ENCODE measurements around the gene MAP4K4. TPM values are rescaled to one million over a fixed set of nuclear protein-coding genes. Genes with fewer than 3 reads are reported as not detected.
"Not testable (repeated sequence)": the region's sequence is repeated elsewhere in the genome, so short reads cannot be mapped to it uniquely, and the experiment has no call there.

MAP4K4 gene
- total RNA-seq, 1 donor from 2014 or later, result 54.5 TPM

DNA sequence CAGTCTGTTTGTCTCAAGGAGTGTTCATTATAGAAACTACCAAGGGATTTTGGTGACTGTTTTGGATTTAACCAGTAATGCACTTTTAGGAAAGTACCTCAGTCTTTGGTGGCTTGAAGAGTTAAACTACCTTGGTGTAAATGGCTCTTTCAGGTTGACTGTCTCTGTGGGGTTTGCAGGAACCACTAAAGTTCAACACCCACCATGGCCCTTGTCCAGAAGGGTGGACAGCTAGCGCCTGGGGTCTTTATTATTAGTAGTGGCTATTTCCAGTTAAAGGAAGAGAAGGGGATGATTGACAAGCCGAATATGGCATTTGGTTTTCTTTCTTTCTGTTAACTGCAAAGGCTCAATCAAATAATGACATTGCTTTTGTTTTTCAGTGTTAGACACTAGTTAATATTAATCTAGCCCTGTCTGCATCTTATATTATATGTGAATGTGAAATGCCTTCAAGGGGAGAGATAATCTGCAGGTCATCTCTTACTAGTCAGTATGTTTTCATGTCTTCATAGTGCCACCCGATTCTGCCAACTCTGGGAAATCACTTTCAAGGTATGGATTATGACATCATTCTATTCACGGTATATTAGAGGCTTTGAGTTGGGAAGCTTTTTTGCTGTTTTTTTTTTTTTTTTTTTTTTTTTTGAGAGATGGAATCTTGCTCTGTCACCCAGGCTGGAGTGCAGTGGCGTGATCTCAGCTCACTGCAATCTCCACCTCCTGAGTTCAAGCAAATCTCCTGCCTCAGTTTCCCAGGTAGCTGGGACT, 56.4 kb downstream of the MAP4K4 start:
- no peak for DNase-seq (ENCODE audit: low spot score)
- no peak overlapping the region for H3K4me3 Mint-ChIP-seq
- peak overlapping the region; percentile 8 for H3K27ac Mint-ChIP-seq
- H3K9me3 Mint-ChIP-seq, result no peaks in the 10 kb centered on the region
- peaks cover 77% of the 10 kb centered on the region for H3K4me1 Mint-ChIP-seq (ENCODE audit: low read depth)
- peaks cover 8% of the 10 kb centered on the region for H3K36me3 Mint-ChIP-seq (ENCODE audit: low read depth)
- intact Hi-C loops (cut with micrococcal nuclease), result loop anchor here (2.0 to 5.0 kb wide), 2 partner anchors 33 to 49 kb away; no protein-coding TSS in a partner anchor
- no peaks in the 10 kb centered on the region for H3K27me3 Mint-ChIP-seq (ENCODE audit: insufficient read depth)

GRCh38 chr2:101754618-101755017, 57.1 kb downstream of the MAP4K4 start:
- H3K4me1 Mint-ChIP-seq (ENCODE audit: low read depth), result peaks cover 77% of the 10 kb centered on the region
- DNase-seq (ENCODE audit: low spot score), result no peak
- H3K27me3 Mint-ChIP-seq (ENCODE audit: insufficient read depth), result no peaks in the 10 kb centered on the region
- no peak overlapping the region for H3K27ac Mint-ChIP-seq
- no peaks in the 10 kb centered on the region for H3K9me3 Mint-ChIP-seq
- intact Hi-C loops (cut with micrococcal nuclease), result loop anchor here (1.0 to 5.0 kb wide), 4 partner anchors 10 to 50 kb away; no protein-coding TSS in a partner anchor
- no peak overlapping the region for H3K4me3 Mint-ChIP-seq
- peaks cover 8% of the 10 kb centered on the region for H3K36me3 Mint-ChIP-seq (ENCODE audit: low read depth)

DNA sequence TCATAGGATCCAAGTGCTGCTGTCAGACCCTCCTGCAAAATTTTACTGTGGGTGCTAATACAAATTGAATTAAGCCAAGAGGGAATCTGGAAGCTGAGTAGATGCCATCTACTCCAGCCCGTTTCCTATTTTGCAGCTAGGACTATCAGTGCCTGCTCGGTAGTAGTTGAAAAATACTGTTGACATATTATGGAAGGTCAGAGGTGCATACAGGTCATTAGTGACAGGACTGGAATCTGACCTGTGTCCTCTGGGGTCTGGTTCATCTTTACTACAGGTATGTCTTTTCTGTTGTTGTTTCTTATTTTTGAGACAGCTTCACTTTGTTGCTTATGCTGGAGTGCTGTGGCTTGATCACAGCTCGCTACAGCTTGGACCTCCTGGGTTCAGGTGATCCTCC, 58.8 kb downstream of the MAP4K4 start:
- no peak overlapping the region for H3K27ac Mint-ChIP-seq
- H3K9me3 Mint-ChIP-seq, result no peaks in the 10 kb centered on the region
- H3K4me1 Mint-ChIP-seq (ENCODE audit: low read depth), result peaks cover 74% of the 10 kb centered on the region
- intact Hi-C loops (cut with micrococcal nuclease), result no loop called here
- H3K4me3 Mint-ChIP-seq, result no peak overlapping the region
- peaks cover 9% of the 10 kb centered on the region for H3K36me3 Mint-ChIP-seq (ENCODE audit: low read depth)
- H3K27me3 Mint-ChIP-seq (ENCODE audit: insufficient read depth), result no peaks in the 10 kb centered on the region
- no peak for DNase-seq (ENCODE audit: low spot score)

DNA sequence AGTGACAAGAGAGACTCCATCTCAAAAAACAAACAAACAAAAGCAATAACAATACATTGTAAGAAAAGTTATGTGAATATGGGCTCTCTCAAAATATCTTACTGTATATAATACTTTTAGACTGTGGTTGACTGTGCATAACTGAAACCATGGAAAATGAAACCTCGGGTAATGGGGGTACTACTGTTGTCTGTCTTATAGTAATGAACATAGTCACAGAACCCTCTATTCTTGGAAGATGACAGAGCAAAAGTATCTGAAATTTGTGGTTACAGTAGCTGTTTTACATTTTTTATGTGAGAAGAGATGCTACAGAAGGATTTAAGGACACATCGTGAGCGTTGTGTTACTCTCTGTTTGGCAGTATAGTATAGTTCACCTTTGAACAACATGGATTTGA, 60.5 kb downstream of the MAP4K4 start:
- peaks cover 10% of the 10 kb centered on the region for H3K36me3 Mint-ChIP-seq (ENCODE audit: low read depth)
- no peak overlapping the region for H3K4me3 Mint-ChIP-seq
- DNase-seq (ENCODE audit: low spot score), result no peak
- peak overlapping the region; percentile 7 for H3K27ac Mint-ChIP-seq
- no peaks in the 10 kb centered on the region for H3K9me3 Mint-ChIP-seq
- intact Hi-C loops (cut with micrococcal nuclease), result loop anchor here (1.0 to 2.0 kb wide), 2 partner anchors 22 to 39 kb away; no protein-coding TSS in a partner anchor
- peaks cover 73% of the 10 kb centered on the region for H3K4me1 Mint-ChIP-seq (ENCODE audit: low read depth)
- no peaks in the 10 kb centered on the region for H3K27me3 Mint-ChIP-seq (ENCODE audit: insufficient read depth)

- peaks cover 69% of the 10 kb centered on the region for H3K4me1 Mint-ChIP-seq (ENCODE audit: low read depth)
- DNase-seq (ENCODE audit: low spot score), result no peak
These were observed 61.7 kb downstream of the MAP4K4 start for GRCh38 chr2:101759162-101759561.

GRCh38 chr2:101762451-101763171, 65.1 kb downstream of the MAP4K4 start:
- no peak for DNase-seq (ENCODE audit: low spot score)
- peaks cover 58% of the 10 kb centered on the region for H3K4me1 Mint-ChIP-seq (ENCODE audit: low read depth)
- no peaks in the 10 kb centered on the region for H3K9me3 Mint-ChIP-seq
- H3K27ac Mint-ChIP-seq, result no peak overlapping the region
- H3K4me3 Mint-ChIP-seq, result no peak overlapping the region
- peaks cover 6% of the 10 kb centered on the region for H3K36me3 Mint-ChIP-seq (ENCODE audit: low read depth)
- intact Hi-C loops (cut with micrococcal nuclease), result no loop called here
- H3K27me3 Mint-ChIP-seq (ENCODE audit: insufficient read depth), result no peaks in the 10 kb centered on the region

More at GRCh38 chr2:101759162-101759561, 61.7 kb downstream of the MAP4K4 start:
- Mint-ChIP-seq H3K9me3 (no peaks in the 10 kb centered on the region), H3K27me3 (ENCODE audit: insufficient read depth) (no peaks in the 10 kb centered on the region), H3K4me3 (no peak overlapping the region), H3K27ac (no peak overlapping the region), H3K36me3 (ENCODE audit: low read depth) (peaks cover 6% of the 10 kb centered on the region)
- intact Hi-C loops (cut with micrococcal nuclease), result loop anchor here (2.0 kb wide), 1 partner anchor 40 kb away; no protein-coding TSS in a partner anchor

DNA sequence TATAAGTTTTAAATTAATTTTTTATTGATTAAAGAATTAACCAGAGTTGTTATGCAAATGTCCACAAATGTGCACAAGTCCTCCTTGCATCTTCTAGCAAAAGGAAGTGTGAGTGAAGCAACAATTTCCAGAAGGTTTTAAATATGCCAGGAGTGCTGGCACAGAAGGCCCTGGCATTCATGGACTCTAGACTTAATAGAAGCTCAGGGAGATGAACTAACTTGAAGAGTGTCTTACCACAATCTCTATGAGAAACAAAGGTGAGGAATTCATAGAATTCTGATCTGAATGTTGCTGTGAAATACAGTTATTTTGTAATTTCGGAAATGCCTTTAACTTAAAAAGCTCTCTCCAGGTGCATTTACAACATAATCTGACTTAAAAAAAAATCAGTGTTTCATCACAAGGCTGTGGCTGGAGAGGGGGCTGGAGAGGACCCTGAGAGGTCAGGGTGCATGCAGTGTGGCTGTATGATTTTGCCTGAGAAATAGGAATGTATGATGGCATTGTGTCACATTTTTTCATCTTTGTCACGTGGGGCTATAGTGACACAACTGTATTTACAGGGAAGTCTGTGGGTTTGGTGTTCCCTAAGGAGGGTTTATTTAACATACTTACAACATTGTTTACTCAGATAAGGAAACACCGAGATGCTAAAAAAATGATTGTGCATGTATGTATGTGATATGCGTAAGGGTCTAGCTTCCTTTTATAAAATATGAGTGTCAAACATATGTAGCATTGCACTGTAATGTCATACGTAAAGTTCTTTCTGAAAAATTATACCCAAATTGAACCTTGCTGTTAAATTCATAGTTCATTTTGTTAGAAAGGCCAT, 66.2 kb downstream of the MAP4K4 start:
- Mint-ChIP-seq H3K27ac (no peak overlapping the region), H3K4me1 (ENCODE audit: low read depth) (peaks cover 59% of the 10 kb centered on the region), H3K27me3 (ENCODE audit: insufficient read depth) (no peaks in the 10 kb centered on the region), H3K4me3 (no peak overlapping the region), H3K36me3 (ENCODE audit: low read depth) (peaks cover 2% of the 10 kb centered on the region), H3K9me3 (no peaks in the 10 kb centered on the region)
- DNase-seq (ENCODE audit: low spot score), result no peak
- intact Hi-C loops (cut with micrococcal nuclease), result loop anchor here (1.0 kb wide), 1 partner anchor 8 kb away; no protein-coding TSS in a partner anchor

- no peak overlapping the region for H3K27ac Mint-ChIP-seq
- no peaks in the 10 kb centered on the region for H3K9me3 Mint-ChIP-seq
- H3K4me3 Mint-ChIP-seq, result no peak overlapping the region
- DNase-seq (ENCODE audit: low spot score), result no peak
- intact Hi-C loops (cut with micrococcal nuclease), result loop anchor here (5.0 kb wide), 2 partner anchors 289 to 349 kb away; partner anchors contain the start of gene RFX8
- no peaks in the 10 kb centered on the region for H3K27me3 Mint-ChIP-seq (ENCODE audit: insufficient read depth)
- H3K36me3 Mint-ChIP-seq (ENCODE audit: low read depth), result peaks cover 1% of the 10 kb centered on the region
- peaks cover 76% of the 10 kb centered on the region for H3K4me1 Mint-ChIP-seq (ENCODE audit: low read depth)
These were observed 68.8 kb downstream of the MAP4K4 start for GRCh38 chr2:101766337-101766736.

DNA sequence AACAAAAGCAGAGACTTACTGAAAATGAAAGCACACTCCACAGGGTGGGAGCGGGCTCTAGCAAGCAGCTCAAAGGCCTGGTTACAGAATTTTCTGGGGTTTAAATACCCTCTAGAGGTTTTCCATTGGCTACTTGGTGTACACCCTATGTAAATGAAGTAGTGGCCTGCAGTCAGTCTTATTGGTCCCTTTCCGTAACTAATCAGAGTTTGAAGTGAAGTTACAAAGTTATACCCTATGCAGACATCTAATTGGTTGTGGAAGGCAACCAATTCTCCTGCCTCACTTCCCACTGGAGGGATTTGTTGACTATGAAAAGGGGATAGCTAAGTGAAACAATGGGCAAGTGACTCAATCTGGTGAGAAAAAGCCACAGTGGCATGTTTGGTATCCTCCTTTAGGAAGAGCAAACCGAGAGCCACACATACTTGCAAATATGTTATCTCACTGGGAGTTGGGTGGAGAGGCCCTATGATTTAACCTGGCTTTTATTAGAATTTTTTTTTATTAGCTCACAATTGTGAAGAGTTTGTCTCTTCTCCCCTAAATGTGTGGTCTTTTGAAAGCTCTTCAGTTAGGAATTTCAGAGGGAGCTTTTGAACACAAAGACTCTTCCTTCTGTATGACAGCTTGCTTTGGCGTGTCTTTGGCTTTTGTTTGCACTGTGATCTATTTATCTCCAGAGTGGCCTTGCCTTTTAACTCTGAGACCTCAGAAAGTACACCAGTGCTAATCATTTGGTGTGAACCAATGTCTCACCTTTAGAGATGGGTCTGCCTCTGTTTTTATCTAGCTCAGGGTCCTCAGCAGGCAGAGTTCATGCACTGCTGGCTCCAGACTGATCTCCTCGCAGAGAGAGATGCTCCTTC, 69.6 kb downstream of the MAP4K4 start:
- DNase-seq (ENCODE audit: low spot score), result no peak
- Mint-ChIP-seq H3K27me3 (ENCODE audit: insufficient read depth) (no peaks in the 10 kb centered on the region), H3K27ac (no peak overlapping the region), H3K36me3 (ENCODE audit: low read depth) (peaks cover 2% of the 10 kb centered on the region), H3K4me3 (no peak overlapping the region), H3K4me1 (ENCODE audit: low read depth) (peaks cover 77% of the 10 kb centered on the region), H3K9me3 (no peaks in the 10 kb centered on the region)
- intact Hi-C loops (cut with micrococcal nuclease), result loop anchor here (5.0 kb wide), 2 partner anchors 290 to 350 kb away; partner anchors contain the start of gene RFX8

DNA sequence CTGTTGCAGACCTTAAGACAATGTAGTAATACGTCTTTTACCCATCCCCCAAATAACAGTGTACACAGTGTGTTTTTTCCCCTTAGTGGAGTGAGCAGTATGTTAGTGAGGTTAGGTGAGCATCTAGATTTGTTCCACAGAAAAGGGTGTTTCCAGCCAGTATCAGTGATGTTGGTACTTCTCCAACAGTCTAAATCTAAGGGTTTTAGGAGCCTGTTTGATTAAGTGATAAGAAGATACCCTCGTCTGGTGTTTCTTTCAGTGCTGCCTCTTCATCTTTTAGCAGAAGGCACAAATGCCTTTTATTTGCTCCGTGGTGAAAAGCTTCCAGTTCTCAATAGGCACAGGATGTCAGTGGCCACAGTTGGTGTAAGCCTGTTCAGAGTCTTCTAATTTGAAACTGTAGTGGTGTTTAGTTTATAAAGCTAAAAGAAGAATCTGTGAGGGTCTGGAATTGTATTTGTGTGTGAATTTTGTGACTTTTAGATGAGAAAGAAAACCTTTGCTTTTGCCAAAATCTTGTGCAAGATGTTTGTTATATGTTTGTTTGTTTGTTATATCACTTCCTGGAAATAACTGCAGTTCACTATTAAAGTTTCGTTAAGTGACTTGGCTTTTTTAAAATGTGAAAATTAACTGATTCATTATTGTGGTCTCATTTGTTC, 71.2 kb downstream of the MAP4K4 start:
- no peak for DNase-seq (ENCODE audit: low spot score)
- H3K36me3 Mint-ChIP-seq (ENCODE audit: low read depth), result peaks cover 8% of the 10 kb centered on the region
- no peaks in the 10 kb centered on the region for H3K9me3 Mint-ChIP-seq
- no peak overlapping the region for H3K4me3 Mint-ChIP-seq
- H3K4me1 Mint-ChIP-seq (ENCODE audit: low read depth), result peaks cover 79% of the 10 kb centered on the region
- intact Hi-C loops (cut with micrococcal nuclease), result loop anchor here (5.0 kb wide), 2 partner anchors 291 to 351 kb away; partner anchors contain the start of gene RFX8
- H3K27ac Mint-ChIP-seq, result peak overlapping the region; percentile 41
- H3K27me3 Mint-ChIP-seq (ENCODE audit: insufficient read depth), result no peaks in the 10 kb centered on the region

DNA sequence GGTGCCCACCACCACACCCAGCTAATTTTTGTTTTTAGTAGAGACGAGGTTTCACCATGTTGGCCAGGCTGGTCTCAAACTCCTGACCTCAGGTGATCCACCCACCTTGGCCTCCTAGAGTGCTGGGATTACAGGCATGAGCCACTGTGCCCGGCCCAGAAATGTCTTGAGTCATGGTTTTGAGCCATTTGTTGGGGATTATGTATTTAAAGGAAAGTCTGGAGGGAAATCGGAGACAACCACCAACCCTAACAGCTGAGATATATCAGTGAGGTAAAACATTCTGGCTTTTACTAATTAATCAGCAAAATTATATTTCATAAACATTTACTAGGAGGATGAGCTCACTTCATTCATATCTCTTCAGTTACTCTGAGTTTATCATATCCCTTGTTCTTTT, 72.2 kb downstream of the MAP4K4 start:
- H3K27ac Mint-ChIP-seq; H3K27me3 Mint-ChIP-seq (ENCODE audit: insufficient read depth); H3K36me3 Mint-ChIP-seq (ENCODE audit: low read depth); H3K9me3 Mint-ChIP-seq; H3K4me3 Mint-ChIP-seq; DNase-seq (ENCODE audit: low spot score): not testable (repeated sequence)
- peaks cover 81% of the 10 kb centered on the region for H3K4me1 Mint-ChIP-seq (ENCODE audit: low read depth)
- intact Hi-C loops (cut with micrococcal nuclease), result loop anchor here (2.0 to 5.0 kb wide), 4 partner anchors 53 to 352 kb away; partner anchors contain the start of gene RFX8
